PC-9 (cell line): ENCODE data around the gene CORIN. TPM values are rescaled to one million over a fixed set of nuclear protein-coding genes. Genes with fewer than 3 reads are reported as not detected.

Experiments
- BruUV-seq: library from RNA; stranded (reverse); fragments of 400-500 nt; replicated peaks from 2 replicates; lab custom pipeline; 2021; lab: Mats Ljungman, UMichigan
- CTCF ChIA-PET: fragments of 300-600 bp; sonication (Branson Sonifier 250); formaldehyde crosslinking; loops from one replicate; lab custom pipeline; 2022; ENCODE audit warnings: antibody characterized with exemption; lab: Charles Lee
- POLR2A ChIA-PET: fragments of 300-600 bp; sonication (Branson Sonifier 250); formaldehyde crosslinking; loops from one replicate; lab custom pipeline; 2022; ENCODE audit warnings: antibody characterized with exemption; ENCODE audit not compliant: unreplicated experiment; lab: Charles Lee
- DNase-seq, 2 experiments: peaks; one replicate each; pipeline versions ENCODE4 v3.0.0 to v3.0.0-alpha.2; 2015 to 2022; ENCODE audit warnings: mixed read lengths in 1 of 2
- H2AFZ ChIP-seq: fragments of 200-600 bp; sonication (generic); 2 replicates; pipeline ENCODE4 v1.8.1; 2017; ENCODE audit warnings: antibody characterized with exemption
- H3F3A ChIP-seq: fragments of 200-600 bp; sonication (generic); 2 replicates; pipeline ENCODE4 v1.8.1; 2017; ENCODE audit warnings: antibody characterized with exemption, mild to moderate bottlenecking, low read depth; ENCODE audit not compliant: insufficient read depth
- H3K27ac ChIP-seq: fragments of 200-600 bp; sonication (generic); 2 replicates; pipeline ENCODE4 v1.6.1; 2016; ENCODE audit warnings: mixed run types
- H3K27me3 ChIP-seq: fragments of 200-600 bp; sonication (generic); 2 replicates; pipeline ENCODE4 v1.6.1; 2016; ENCODE audit warnings: low read depth, mixed run types; ENCODE audit not compliant: insufficient read depth
- H3K36me3 ChIP-seq: fragments of 200-600 bp; sonication (generic); 2 replicates; pipeline ENCODE4 v1.6.1; 2016; ENCODE audit warnings: low read depth, mixed run types
- H3K4me1 ChIP-seq: fragments of 200-600 bp; sonication (generic); replicated peaks from 2 replicates; pipeline ENCODE4 v1.6.1; 2016; ENCODE audit warnings: mixed run types; ENCODE audit not compliant: insufficient read depth
- H3K4me2 ChIP-seq: fragments of 200-600 bp; sonication (generic); 2 replicates; pipeline ENCODE4 v1.6.1; 2017; ENCODE audit warnings: mixed run types
- H3K4me3 ChIP-seq: fragments of 200-600 bp; sonication (generic); 2 replicates; pipeline ENCODE4 v1.6.1; 2016; ENCODE audit warnings: mixed run types
- H3K79me2 ChIP-seq: fragments of 200-600 bp; sonication (generic); 2 replicates; pipeline ENCODE4 v1.6.1; 2017; ENCODE audit warnings: low read depth, mixed run types
- H3K9me2 ChIP-seq: fragments of 200-600 bp; sonication (generic); 2 replicates; pipeline ENCODE4 v1.8.1; 2017; ENCODE audit warnings: mild to moderate bottlenecking; ENCODE audit not compliant: insufficient read depth
- H3K9me3 ChIP-seq: fragments of 200-600 bp; sonication (generic); 2 replicates; pipeline ENCODE4 v1.8.1; 2016; ENCODE audit warnings: low read depth; ENCODE audit not compliant: insufficient read depth
- H4K20me1 ChIP-seq: fragments of 200-600 bp; sonication (generic); 2 replicates; pipeline ENCODE4 v1.8.1; 2017; ENCODE audit not compliant: insufficient read depth
- CTCF ChIP-seq: fragments of 200-600 bp; sonication (generic); conservative IDR thresholded peaks from 2 replicates; pipeline ENCODE4 v1.6.1; 2017; ENCODE audit warnings: mixed run types, antibody characterized with exemption, mild to moderate bottlenecking, moderate library complexity
- EZH2 ChIP-seq: fragments of 200-600 bp; sonication (generic); IDR thresholded peaks from 2 replicates; pipeline ENCODE4 v1.8.0; 2017; ENCODE audit warnings: antibody characterized with exemption, low read depth
- intact Hi-C: fragments of 100-400 bp; cut with micrococcal nuclease; formaldehyde crosslinking; loops from one replicate; pipeline ENCODE4 v1.10.0; 2022; ENCODE audit not compliant: unreplicated experiment
- total RNA-seq: library from RNA; stranded (reverse); gene quantifications from 2 replicates; pipeline ENCODE4 v1.2.3, GENCODE V29; 2021

Gene CORIN
- total RNA-seq, 1 experiment from 2014 or later, result not detected

- ChIA-PET POLR2A (no interaction called here), CTCF (no interaction called here)
- Histone ChIP-seq H3K79me2 (no peaks in the 10 kb centered on the region), H2AFZ (no peak overlapping the region), H3K27ac (no peak overlapping the region), H3K4me2 (no peak overlapping the region), H3F3A (peaks cover under 1% of the 10 kb centered on the region; the same call in 1 of the 2 replicates), H3K9me3 (no peaks in the 10 kb centered on the region), H3K4me3 (no peak overlapping the region), H4K20me1 (0 out of 2 replicates have a peak, but pooled peaks cover under 1% of the 10 kb centered on the region), H3K9me2 (no peaks in the 10 kb centered on the region), H3K4me1 (no peaks in the 10 kb centered on the region), H3K36me3 (peaks cover 12% of the 10 kb centered on the region; the same call in 1 of the 2 replicates), H3K27me3 (no peaks in the 10 kb centered on the region)
- TF ChIP-seq CTCF, result no peak
- TF ChIP-seq EZH2, result no peak
- DNase-seq, result no peak
- no TSS peak for BruUV-seq
- intact Hi-C loops, result no loop called here
Measured at GRCh38 chr4:47863486-47863885, 25.6 kb upstream of the CORIN start.

GRCh38 chr4:47862297-47862696 is 24.4 kb upstream of the CORIN start:
- Histone ChIP-seq H3K36me3 (peaks cover 16% of the 10 kb centered on the region; the same call in 1 of the 2 replicates), H3K79me2 (no peaks in the 10 kb centered on the region), H4K20me1 (0 out of 2 replicates have a peak, but pooled peaks cover 3% of the 10 kb centered on the region), H3K27me3 (no peaks in the 10 kb centered on the region), H2AFZ (no peak overlapping the region), H3K27ac (no peak overlapping the region), H3K4me2 (no peak overlapping the region), H3K4me1 (no peaks in the 10 kb centered on the region), H3F3A (peaks cover 5% of the 10 kb centered on the region; the same call in 1 of the 2 replicates), H3K9me2 (no peaks in the 10 kb centered on the region), H3K9me3 (no peaks in the 10 kb centered on the region), H3K4me3 (no peak overlapping the region)
- intact Hi-C loops, result no loop called here
- ChIA-PET POLR2A (no interaction called here), CTCF (no interaction called here)
- no peak for DNase-seq
- no peak for TF ChIP-seq EZH2
- no peak for TF ChIP-seq CTCF
- no TSS peak for BruUV-seq

- no peaks in the 10 kb centered on the region for H3K9me2 ChIP-seq
- no peak for DNase-seq
- no peak for TF ChIP-seq CTCF
- no peak for TF ChIP-seq EZH2
- intact Hi-C loops, result no loop called here
- no peak overlapping the region for H2AFZ ChIP-seq
- no peak overlapping the region for H3K4me2 ChIP-seq
- H3K27ac ChIP-seq, result no peak overlapping the region
- no TSS peak for BruUV-seq
- no peaks in the 10 kb centered on the region for H3K4me1 ChIP-seq
- 0 out of 2 replicates have a peak, but pooled peaks cover 3% of the 10 kb centered on the region for H4K20me1 ChIP-seq
- ChIA-PET CTCF (no interaction called here), POLR2A (no interaction called here)
- H3K4me3 ChIP-seq, result no peak overlapping the region
- peaks cover 5% of the 10 kb centered on the region; the same call in 1 of the 2 replicates for H3F3A ChIP-seq
- H3K36me3 ChIP-seq, result peaks cover 8% of the 10 kb centered on the region; the same call in 1 of the 2 replicates
- H3K9me3 ChIP-seq, result no peaks in the 10 kb centered on the region
- no peaks in the 10 kb centered on the region for H3K79me2 ChIP-seq
- H3K27me3 ChIP-seq, result no peaks in the 10 kb centered on the region
Measured at GRCh38 chr4:47860305-47860704, 22.4 kb upstream of the CORIN start.
